B cell (primary cell): ENCODE results near the gene CDC42BPA. TPM values are rescaled to one million over a fixed set of nuclear protein-coding genes. Genes with fewer than 3 reads are reported as not detected.

Experiments used
- ATAC-seq: fragments of 200-7000 bp; cut with Tn5 transposase; one replicate; pipeline ENCODE4 v1.10.0; 2021; ENCODE audit warnings: low read depth, mild to moderate bottlenecking, moderate number of reproducible peaks, moderate library complexity
- CTCF ChIA-PET: fragments of 350-600 bp; sonication (Branson Sonifier 250); formaldehyde crosslinking; loops from one replicate; lab custom pipeline; 2021; ENCODE audit warnings: antibody characterized with exemption, inconsistent platforms; lab: Charles Lee
- POLR2A ChIA-PET: fragments of 350-600 bp; sonication (Branson Sonifier 250); formaldehyde crosslinking; loops from one replicate; lab custom pipeline; 2021; ENCODE audit warnings: antibody characterized with exemption; lab: Charles Lee
- DNase-seq: peaks from one replicate; pipeline ENCODE4 v3.0.0; 2013
- H2AFZ ChIP-seq: 2 replicates; pipeline ENCODE4 v1.6.1; 2012; ENCODE audit warnings: mild to moderate bottlenecking, low read depth, low read length; ENCODE audit not compliant: insufficient read depth, poor library complexity, severe bottlenecking
- H3K27ac ChIP-seq, 2 donors: 1 replicate in 1 of 2; 2 replicates in 1 of 2; pipeline ENCODE4 v1.5.1; 2012 to 2013; ENCODE audit warnings: low read length in 2 of 2, mild to moderate bottlenecking in 2 of 2, moderate library complexity in 1 of 2
- H3K27me3 ChIP-seq, 4 experiments: fragments of 200-600 bp in 1 of 4; sonication (generic) in 1 of 4; replicated peaks in 1 of 4; 1 replicate in 2 of 4; 2 replicates in 2 of 4; pipeline versions ENCODE4 v1.6.1 to v1.7.0; 2013 to 2016; ENCODE audit warnings: low read length in 3 of 4, mild to moderate bottlenecking in 2 of 4, mixed read lengths in 1 of 4, moderate library complexity in 1 of 4; ENCODE audit not compliant: insufficient read depth in 4 of 4, control insufficient read depth in 3 of 4; ENCODE audit errors: control extremely low read depth in 1 of 4
- H3K36me3 ChIP-seq, 2 experiments: replicated peaks in 1 of 2; 1 replicate in 1 of 2; 2 replicates in 1 of 2; pipeline versions ENCODE4 v1.6.1 to v1.7.1; 2013; ENCODE audit warnings: low read length in 1 of 2; ENCODE audit not compliant: insufficient read depth in 2 of 2, control insufficient read depth in 1 of 2; ENCODE audit errors: control extremely low read depth in 1 of 2, extremely low read depth in 1 of 2
- H3K4me1 ChIP-seq, 2 donors: fragments of 200-600 bp in 1 of 2; sonication (generic) in 1 of 2; 1 replicate in 1 of 2; 2 replicates in 1 of 2; pipeline versions ENCODE4 v1.5.1 to v1.6.1; 2013 to 2017; ENCODE audit warnings: low read length in 2 of 2; ENCODE audit not compliant: control insufficient read depth in 2 of 2, insufficient read depth in 2 of 2
- H3K4me2 ChIP-seq: replicated peaks from 2 replicates; pipeline ENCODE3; 2012; ENCODE audit warnings: mild to moderate bottlenecking, low read depth, low read length; ENCODE audit not compliant: poor library complexity, severe bottlenecking
- H3K4me3 ChIP-seq, 5 experiments: fragments of 200-600 bp in 1 of 5; sonication (generic) in 1 of 5; 1 replicate in 3 of 5; 2 replicates in 2 of 5; pipeline versions ENCODE4 v1.5.1 to v1.7.0; 2011 to 2016; ENCODE audit warnings: low read length in 4 of 5, mild to moderate bottlenecking in 4 of 5, low read depth in 2 of 5, control low read depth in 1 of 5, moderate library complexity in 1 of 5; ENCODE audit not compliant: insufficient read depth in 1 of 5; ENCODE audit errors: control extremely low read depth in 1 of 5, extremely low read depth in 1 of 5
- H3K79me2 ChIP-seq: fragments of 200-600 bp; sonication (generic); one replicate; pipeline ENCODE4 v1.6.0; 2016; ENCODE audit warnings: low read length; ENCODE audit not compliant: control insufficient read depth, insufficient read depth
- H3K9ac ChIP-seq: fragments of 200-600 bp; sonication (generic); 2 replicates; pipeline ENCODE4 v1.6.1; 2017; ENCODE audit warnings: mild to moderate bottlenecking, low read length, moderate library complexity
- H3K9me3 ChIP-seq, 3 donors: one replicate each; pipeline versions ENCODE4 v1.6.1 to v1.7.1; 2013; ENCODE audit warnings: low read length in 2 of 3; ENCODE audit not compliant: control insufficient read depth in 2 of 3, insufficient read depth in 1 of 3; ENCODE audit errors: control extremely low read depth in 1 of 3
- H4K20me1 ChIP-seq: 2 replicates; pipeline ENCODE4 v1.6.0; 2012; ENCODE audit warnings: mild to moderate bottlenecking, low read length; ENCODE audit not compliant: insufficient read depth, control insufficient read depth, poor library complexity, severe bottlenecking
- H3K27ac Mint-ChIP-seq: one replicate; pipeline ENCODE4 v1.8.0; 2021; ENCODE audit warnings: mixed read lengths
- H3K27me3 Mint-ChIP-seq: one replicate; pipeline ENCODE4 v1.8.0; 2021; ENCODE audit warnings: mixed read lengths
- H3K4me1 Mint-ChIP-seq: one replicate; pipeline ENCODE4 v1.8.0; 2021; ENCODE audit warnings: mixed read lengths
- H3K4me3 Mint-ChIP-seq: one replicate; pipeline ENCODE4 v1.8.0; 2021; ENCODE audit warnings: mixed read lengths
- H3K9me3 Mint-ChIP-seq: one replicate; pipeline ENCODE4 v1.8.0; 2022; ENCODE audit warnings: mixed read lengths; ENCODE audit not compliant: insufficient read depth
- CTCF ChIP-seq: fragments of 200-600 bp; IDR thresholded peaks from one replicate; pipeline ENCODE4 v1.8.0; 2022; ENCODE audit warnings: antibody characterized with exemption, mild to moderate bottlenecking
- EZH2 ChIP-seq: IDR thresholded peaks from 2 replicates; pipeline ENCODE4 v1.6.1; 2012; ENCODE audit warnings: borderline replicate concordance, low read depth, mild to moderate bottlenecking, moderate library complexity, low read length; ENCODE audit not compliant: insufficient read depth, poor library complexity, severe bottlenecking
- WGBS: methylation state at CpG from one replicate; pipeline ENCODE4 v1.1.5; 2013; ENCODE audit warnings: missing lambda C conversion rate; ENCODE audit not compliant: insufficient coverage; 5-methylcytosine and 5-hydroxymethylcytosine counted together
- intact Hi-C: fragments of 100-400 bp; cut with micrococcal nuclease; formaldehyde crosslinking; loops from one replicate; pipeline ENCODE4 v1.10.0; 2022
- polyA plus RNA-seq: library from polyadenylated mRNA; depleted of rRNA; stranded (reverse); fragments of >200 nt; gene quantifications from 2 replicates; pipeline ENCODE4 v1.2.3, GENCODE V29; 2012
- total RNA-seq, 2 donors: library from RNA; stranded (reverse); fragments of 120-200 nt in 1 of 2; gene quantifications; 1 replicate in 1 of 2; 2 replicates in 1 of 2; pipeline versions ENCODE4 v1.2.3 to v1.2.4, GENCODE V29; 2013 to 2022

The CDC42BPA gene
- total and polyA plus RNA-seq, 2 donors (not counting 1 experiment from before 2014, with no cell fraction given), result 0.04 to 0.69 TPM

GRCh38 chr1:227303662-227304061, 14.6 kb downstream of the CDC42BPA start:
- DNase-seq, result no peak
- Histone ChIP-seq H4K20me1 (no peaks in the 10 kb centered on the region), H3K27ac (no peak overlapping the region), H3K4me2 (no peak overlapping the region), H3K27me3 (no peaks in the 10 kb centered on the region), H2AFZ (no peak overlapping the region), H3K4me3 (no peak overlapping the region), H3K79me2 (no peaks in the 10 kb centered on the region), H3K9me3 (no peaks in the 10 kb centered on the region), H3K36me3 (no peaks in the 10 kb centered on the region), H3K9ac (no peak overlapping the region), H3K4me1 (no peaks in the 10 kb centered on the region)
- no peak for ATAC-seq
- Mint-ChIP-seq H3K9me3 (no peaks in the 10 kb centered on the region), H3K27me3 (peaks cover 9% of the 10 kb centered on the region), H3K4me1 (no peaks in the 10 kb centered on the region), H3K27ac (no peak overlapping the region), H3K4me3 (no peak overlapping the region)
- ChIA-PET CTCF (no interaction called here), POLR2A (no interaction called here)
- TF ChIP-seq EZH2 (no peak), CTCF (no peak)
- intact Hi-C loops, result no loop called here

GRCh38 chr1:227300682-227301081, 17.6 kb downstream of the CDC42BPA start:
- H3K27ac ChIP-seq, result no peak overlapping the region
- H3K36me3 ChIP-seq, result no peaks in the 10 kb centered on the region
- H3K9me3 ChIP-seq, result no peaks in the 10 kb centered on the region
- ChIA-PET CTCF (no interaction called here), POLR2A (no interaction called here)
- no peak overlapping the region for H2AFZ ChIP-seq
- H3K4me2 ChIP-seq, result no peak overlapping the region
- H3K27me3 ChIP-seq, result no peaks in the 10 kb centered on the region
- H3K4me1 ChIP-seq, result no peaks in the 10 kb centered on the region
- Mint-ChIP-seq H3K27ac (no peak overlapping the region), H3K4me3 (no peak overlapping the region), H3K9me3 (no peaks in the 10 kb centered on the region), H3K4me1 (no peaks in the 10 kb centered on the region), H3K27me3 (peaks cover 4% of the 10 kb centered on the region)
- H3K4me3 ChIP-seq, result no peak overlapping the region
- DNase-seq, result no peak
- no peak overlapping the region for H3K9ac ChIP-seq
- intact Hi-C loops, result no loop called here
- H4K20me1 ChIP-seq, result no peaks in the 10 kb centered on the region
- 94% methylated on average over 2 of the region's 7 CpGs for whole genome bisulfite sequencing
- no peak for TF ChIP-seq EZH2
- TF ChIP-seq CTCF, result no peak
- ATAC-seq, result no peak
- H3K79me2 ChIP-seq, result no peaks in the 10 kb centered on the region
